Measurements from ENCODE around the gene SEPSECS. TPM values are rescaled to one million over a fixed set of nuclear protein-coding genes. Genes with fewer than 3 reads are reported as not detected.

SEPSECS gene
- total RNA-seq, 4 donors from 2014 or later, result 5.0 to 25.9 (median 23.6) TPM

GRCh38 chr4:25162566-25162965 lies 2.3 kb upstream of the SEPSECS start:
- no peak overlapping the region for H3K4me3 ChIP-seq
- H3K4me1 ChIP-seq, result peaks cover 0 to 16% (median 8%) of the 10 kb centered on the region in 4 donors
- no peaks in the 10 kb centered on the region for H3K9me3 ChIP-seq
- TF ChIP-seq POLR2A (IDR thresholded peaks at IDR 0.05), result no peak
- TF ChIP-seq CTCF (IDR thresholded peaks at IDR 0.05), result no peak
- H3K27me3 ChIP-seq, result no peaks in the 10 kb centered on the region
- H3K36me3 ChIP-seq, result no peaks in the 10 kb centered on the region
- DNase-seq, result no peak
- H3K27ac ChIP-seq, result no peak overlapping the region

GRCh38 chr4:25161593-25161950 lies 1.3 kb upstream of the SEPSECS start:
- Histone ChIP-seq H3K27me3 (no peaks in the 10 kb centered on the region), H3K4me1 (peaks cover 0 to 16% (median 8%) of the 10 kb centered on the region in 4 donors), H3K4me3 (peak overlapping the region in 3 of 4 donors; percentile 77 to 92 (median 79)), H3K36me3 (no peaks in the 10 kb centered on the region), H3K9me3 (no peaks in the 10 kb centered on the region), H3K27ac (peak overlapping the region; percentile 94 to 97 (median 96))
- no peak for TF ChIP-seq CTCF (IDR thresholded peaks at IDR 0.05)
- TF ChIP-seq POLR2A (IDR thresholded peaks at IDR 0.05), result no peak
- no peak for DNase-seq

DNA sequence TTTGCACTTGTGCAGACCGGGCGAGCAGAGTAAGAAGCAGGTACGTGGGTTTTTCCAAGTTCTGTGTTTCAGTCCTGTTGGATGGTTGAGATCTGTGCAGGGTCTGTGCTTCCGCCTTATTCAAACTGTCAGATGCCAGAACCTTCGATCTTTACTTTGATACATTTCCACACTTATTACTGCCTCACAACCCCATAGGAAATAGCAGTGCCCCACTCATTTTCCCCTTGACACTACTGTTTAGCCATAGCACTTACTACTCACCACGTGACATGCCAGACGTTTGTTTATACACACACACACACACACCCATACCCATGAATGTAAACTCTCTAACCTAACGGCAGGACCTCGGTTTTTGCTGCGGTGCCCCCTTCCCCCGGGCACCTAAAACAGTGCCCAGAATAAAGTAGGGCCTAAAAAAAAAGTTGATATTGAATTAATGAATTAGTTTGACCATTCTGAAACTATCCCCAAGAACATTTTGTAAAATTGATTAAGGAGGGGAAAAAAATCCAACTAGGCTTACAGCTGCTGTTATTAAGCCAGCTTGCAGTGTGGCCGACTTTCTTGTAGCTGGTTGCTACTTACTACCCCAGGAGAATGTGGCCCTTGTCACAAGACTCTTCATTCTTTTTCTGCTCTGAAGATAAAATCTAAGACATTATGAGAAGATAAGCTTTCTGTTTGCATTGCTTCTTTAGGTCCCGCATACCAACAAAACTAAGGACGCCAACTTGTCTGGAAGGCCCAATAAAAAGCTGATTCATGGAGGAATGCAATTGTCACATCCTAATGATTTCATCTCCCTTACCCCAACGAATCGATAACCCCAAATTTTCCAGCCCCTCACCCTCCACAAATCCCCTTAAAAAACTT lies 704 bp upstream of the SEPSECS start:
- peaks cover 0 to 16% (median 8%) of the 10 kb centered on the region in 4 donors for H3K4me1 ChIP-seq
- TF ChIP-seq CTCF (IDR thresholded peaks at IDR 0.05) (peak in 1 of 6 experiments; percentile 19), POLR2A (IDR thresholded peaks at IDR 0.05) (no peak)
- no peaks in the 10 kb centered on the region for H3K9me3 ChIP-seq
- peak overlapping the region; percentile 65 to 92 (median 78) for H3K4me3 ChIP-seq
- peak overlapping the region; percentile 94 to 97 (median 96) for H3K27ac ChIP-seq
- DNase-seq, result peak in 1 of 3 donors; percentile 18
- H3K36me3 ChIP-seq, result no peaks in the 10 kb centered on the region
- no peaks in the 10 kb centered on the region for H3K27me3 ChIP-seq

- H3K27me3 ChIP-seq, result no peaks in the 10 kb centered on the region
- H3K27ac ChIP-seq, result peak overlapping the region in 1 of 4 donors; percentile 97
- H3K4me1 ChIP-seq, result peaks cover 0 to 16% (median 8%) of the 10 kb centered on the region in 4 donors
- H3K36me3 ChIP-seq, result no peaks in the 10 kb centered on the region
- no peak for TF ChIP-seq CTCF (IDR thresholded peaks at IDR 0.05)
- no peak for TF ChIP-seq POLR2A (IDR thresholded peaks at IDR 0.05)
- H3K9me3 ChIP-seq, result no peaks in the 10 kb centered on the region
- DNase-seq, result no peak
- no peak overlapping the region for H3K4me3 ChIP-seq
Measured at GRCh38 chr4:25158817-25159216, 1.4 kb downstream of the SEPSECS start.

DNA sequence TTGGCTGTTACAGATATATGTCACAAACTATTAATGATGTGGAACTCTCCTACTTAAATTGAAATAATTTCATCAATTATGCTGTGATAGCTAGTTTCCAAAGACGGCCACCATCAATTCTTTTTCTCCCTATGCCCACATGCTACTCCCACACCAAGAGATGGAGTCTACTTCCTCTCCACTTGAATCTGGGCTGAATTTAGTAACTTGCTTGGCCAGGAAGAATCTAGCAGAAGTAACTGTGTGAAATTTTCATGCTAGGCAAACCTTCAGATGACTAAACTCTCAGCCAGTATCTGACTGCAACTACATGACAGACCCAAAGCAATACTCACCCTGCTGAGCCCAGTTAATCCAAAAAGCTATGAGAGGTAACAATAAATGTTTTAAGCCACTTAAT lies 3.2 kb downstream of the SEPSECS start:
- H3K27me3 ChIP-seq, result no peaks in the 10 kb centered on the region
- H3K4me1 ChIP-seq, result peaks cover 0 to 15% (median 7%) of the 10 kb centered on the region in 4 donors
- DNase-seq, result no peak
- no peak overlapping the region for H3K27ac ChIP-seq
- H3K9me3 ChIP-seq, result no peaks in the 10 kb centered on the region
- H3K4me3 ChIP-seq, result no peak overlapping the region
- H3K36me3 ChIP-seq, result no peaks in the 10 kb centered on the region
- TF ChIP-seq POLR2A (IDR thresholded peaks at IDR 0.05), result no peak
- no peak for TF ChIP-seq CTCF (IDR thresholded peaks at IDR 0.05)

Measured in Peyer's patch (tissue), 4 donors.